GM19240 (cell line): Measurements from ENCODE around the gene CCDC175.

ENCODE experiments used
- DNase-seq: peaks from one replicate; pipeline ENCODE4 v3.0.0; 2011; ENCODE audit warnings: low spot score; ENCODE audit not compliant: insufficient read length

The CCDC175 gene

GRCh38 chr14:59576332-59577294 is at the start of gene CCDC175:
TSS of gene CCDC175 (minus strand) at chr14:59576812. CDS start at chr14:59576775, 37 bp downstream.
- peak; percentile 58 for DNase-seq

GRCh38 chr14:59622631-59623030 is 46.0 kb upstream of the CCDC175 start:
- no peak for DNase-seq

- no peak for DNase-seq
Observed at GRCh38 chr14:59619061-59619460, 42.4 kb upstream of the CCDC175 start.

- DNase-seq = no peak
Observed at GRCh38 chr14:59601056-59601455, 24.4 kb upstream of the CCDC175 start.

GRCh38 chr14:59600211-59600945 is 23.8 kb upstream of the CCDC175 start:
- no peak for DNase-seq

- no peak for DNase-seq
Observed at GRCh38 chr14:59595071-59595470, 18.5 kb upstream of the CCDC175 start.

- DNase-seq = no peak
Observed at GRCh38 chr14:59591641-59592370, 15.2 kb upstream of the CCDC175 start.

GRCh38 chr14:59588101-59588500 is 11.5 kb upstream of the CCDC175 start:
- no peak for DNase-seq

- DNase-seq = no peak
Observed at GRCh38 chr14:59585891-59586554, 9.4 kb upstream of the CCDC175 start.

- no peak for DNase-seq
Observed at GRCh38 chr14:59583755-59584154, 7.1 kb upstream of the CCDC175 start.

- no peak for DNase-seq
Observed at GRCh38 chr14:59582845-59583509, 6.4 kb upstream of the CCDC175 start.

GRCh38 chr14:59582161-59582560 is 5.5 kb upstream of the CCDC175 start:
- DNase-seq = no peak

GRCh38 chr14:59580911-59581310 is 4.3 kb upstream of the CCDC175 start:
- no peak for DNase-seq

GRCh38 chr14:59570122-59570521 is 6.5 kb downstream of the CCDC175 start:
- no peak for DNase-seq

GRCh38 chr14:59566725-59567124 is 9.9 kb downstream of the CCDC175 start:
- no peak for DNase-seq

GRCh38 chr14:59566296-59566695 is 10.3 kb downstream of the CCDC175 start:
- DNase-seq = no peak

GRCh38 chr14:59565087-59565486 is 11.5 kb downstream of the CCDC175 start:
- no peak for DNase-seq

- no peak for DNase-seq
Observed at GRCh38 chr14:59564366-59564765, 12.2 kb downstream of the CCDC175 start.

GRCh38 chr14:59547310-59547709 is 29.3 kb downstream of the CCDC175 start:
- DNase-seq = no peak

GRCh38 chr14:59543873-59544272 is 32.7 kb downstream of the CCDC175 start:
- no peak for DNase-seq

- no peak for DNase-seq
Observed at GRCh38 chr14:59541731-59542130, 34.9 kb downstream of the CCDC175 start.
